Activated CD8-positive, alpha-beta memory T cell treated with anti-CD3 and anti-CD28 coated beads for 24 hours (primary cell): ENCODE measurements around the gene RAD51D.
"Not testable (repeated sequence)": the region's sequence is repeated elsewhere in the genome, so short reads cannot be mapped to it uniquely, and the experiment has no call there.

Source experiments
- DNase-seq: peaks from one replicate; pipeline ENCODE4 v3.0.0-alpha.2; 2020

Gene RAD51D

GRCh38 chr17:35064516-35065215 lies 55.0 kb downstream of the RAD51D start:
- no peak for DNase-seq

- DNase-seq: peak; percentile 87
Measured at GRCh38 chr17:35063514-35064223, 56.0 kb downstream of the RAD51D start, which contains the start of gene RFFL. RFFL (minus strand) TSS chr17:35063707; CDS start chr17:35026553, 37,154 bp downstream.

- no peak for DNase-seq
Measured at GRCh38 chr17:35062308-35062707, 57.4 kb downstream of the RAD51D start.

- no peak for DNase-seq
Measured at GRCh38 chr17:35057332-35057915, 62.2 kb downstream of the RAD51D start.

- no peak for DNase-seq
Measured at GRCh38 chr17:35056013-35056412, 63.6 kb downstream of the RAD51D start.

GRCh38 chr17:35053204-35053603 lies 66.5 kb downstream of the RAD51D start:
- DNase-seq: no peak

- DNase-seq: no peak
Measured at GRCh38 chr17:35052780-35053179, 66.9 kb downstream of the RAD51D start.

- DNase-seq: no peak
Measured at GRCh38 chr17:35052241-35052610, 67.4 kb downstream of the RAD51D start.

GRCh38 chr17:35051579-35052240 lies 68.0 kb downstream of the RAD51D start:
- no peak for DNase-seq

- no peak for DNase-seq
Measured at GRCh38 chr17:35051183-35051578, 68.5 kb downstream of the RAD51D start.

GRCh38 chr17:35050170-35050569 lies 69.5 kb downstream of the RAD51D start:
- no peak for DNase-seq

- DNase-seq: no peak
Measured at GRCh38 chr17:35048685-35049379, 70.8 kb downstream of the RAD51D start.

- peak; percentile 66 for DNase-seq
Measured at GRCh38 chr17:35046740-35047283, 72.8 kb downstream of the RAD51D start.

GRCh38 chr17:35046245-35046644 lies 73.4 kb downstream of the RAD51D start:
- no peak for DNase-seq

- not testable (repeated sequence) for DNase-seq
Measured at GRCh38 chr17:35045458-35045979, 74.1 kb downstream of the RAD51D start.

GRCh38 chr17:35044181-35044580 lies 75.5 kb downstream of the RAD51D start:
- no peak for DNase-seq
